ENCODE data around the gene SUPT20HL1.

Gene SUPT20HL1

GRCh38 chrX:24332878-24333277 lies 27.6 kb upstream of the SUPT20HL1 start:
- no peak overlapping the region for H3K27ac ChIP-seq
- no peak for TF ChIP-seq CTCF (conservative IDR thresholded peaks at IDR 0.05)
- TF ChIP-seq ZFX (IDR thresholded peaks at IDR 0.05): no peak

GRCh38 chrX:24333371-24333770 lies 27.1 kb upstream of the SUPT20HL1 start:
- no peak overlapping the region for H3K27ac ChIP-seq
- TF ChIP-seq ZFX (IDR thresholded peaks at IDR 0.05) (no peak), CTCF (conservative IDR thresholded peaks at IDR 0.05) (no peak)

DNA sequence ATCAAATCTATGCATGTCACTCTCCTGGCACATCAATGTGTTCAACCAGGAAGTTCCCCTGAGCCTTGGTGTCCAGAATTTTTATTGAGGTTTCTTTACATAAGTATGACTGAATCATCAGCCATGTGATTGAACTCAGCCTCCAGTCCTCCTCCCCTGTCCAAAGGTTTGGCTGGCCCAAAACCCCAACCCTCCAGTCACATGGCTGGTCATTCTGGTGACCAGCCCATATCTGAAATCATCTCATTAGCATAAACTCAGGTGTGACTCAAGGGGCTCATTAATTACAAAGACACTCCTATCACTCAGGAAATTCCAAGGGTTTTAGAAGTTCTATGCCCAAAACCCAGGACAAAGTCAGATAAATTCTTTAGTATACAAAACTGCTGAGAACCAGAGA lies 26.0 kb upstream of the SUPT20HL1 start:
- H3K27ac ChIP-seq: no peak overlapping the region

GRCh38 chrX:24335871-24336270 lies 24.6 kb upstream of the SUPT20HL1 start:
- no peak overlapping the region for H3K27ac ChIP-seq
- TF ChIP-seq CTCF (conservative IDR thresholded peaks at IDR 0.05) (no peak), ZFX (IDR thresholded peaks at IDR 0.05) (no peak)

More for the DNA sequence above, 26.0 kb upstream of the SUPT20HL1 start:
- no peak for TF ChIP-seq ZFX (IDR thresholded peaks at IDR 0.05)
- TF ChIP-seq CTCF (conservative IDR thresholded peaks at IDR 0.05): no peak

GRCh38 chrX:24339911-24340310 lies 20.5 kb upstream of the SUPT20HL1 start:
- TF ChIP-seq ZFX (IDR thresholded peaks at IDR 0.05): no peak
- no peak for TF ChIP-seq CTCF (conservative IDR thresholded peaks at IDR 0.05)

DNA sequence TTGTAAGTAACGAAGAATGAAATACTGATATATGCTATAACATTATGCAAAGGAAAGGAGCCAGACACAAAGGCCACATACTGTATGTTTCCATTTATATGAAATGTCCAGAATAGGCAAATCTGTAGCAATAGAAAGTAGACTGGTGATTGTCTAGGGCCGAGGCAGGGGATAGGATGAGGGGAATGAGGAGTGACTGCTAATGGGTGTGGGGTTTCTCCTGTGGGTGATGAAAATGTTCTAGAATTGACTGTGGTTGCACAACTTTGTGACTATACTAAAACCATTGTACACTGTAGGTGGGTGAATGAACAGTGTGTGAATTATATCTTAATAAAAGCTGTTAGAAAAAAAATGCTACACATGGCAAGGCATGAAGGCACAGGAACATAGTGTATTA lies 19.9 kb upstream of the SUPT20HL1 start:
- H3K27ac ChIP-seq: no peak overlapping the region
- TF ChIP-seq ZFX (IDR thresholded peaks at IDR 0.05): no peak
- TF ChIP-seq CTCF (conservative IDR thresholded peaks at IDR 0.05): no peak

More at GRCh38 chrX:24339911-24340310, 20.5 kb upstream of the SUPT20HL1 start:
- H3K27ac ChIP-seq: no peak overlapping the region

DNA sequence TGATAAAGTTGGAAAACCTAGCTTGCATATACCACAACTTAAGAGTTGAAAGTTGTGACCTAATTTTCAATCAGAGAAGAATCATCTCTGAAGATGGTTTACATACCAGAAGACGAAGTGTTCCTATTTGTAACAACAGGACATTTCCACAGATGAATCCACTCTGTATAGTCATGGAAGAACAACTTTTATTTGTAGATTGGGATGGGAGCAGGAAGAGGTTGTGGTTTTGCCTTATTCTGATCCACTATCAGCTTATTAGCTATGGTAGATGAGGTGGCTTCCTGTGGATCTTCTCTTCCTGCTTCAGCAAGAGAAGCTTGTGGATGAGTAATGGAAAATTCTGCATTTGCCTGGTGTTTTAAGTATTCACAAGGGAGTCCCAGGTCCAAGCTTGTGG lies 18.6 kb upstream of the SUPT20HL1 start:
- H3K27ac ChIP-seq: no peak overlapping the region
- TF ChIP-seq CTCF (conservative IDR thresholded peaks at IDR 0.05) (no peak), ZFX (IDR thresholded peaks at IDR 0.05) (no peak)

Data from C4-2B (cell line).